ENCODE results near the gene HIBCH. TPM values are rescaled to one million over a fixed set of nuclear protein-coding genes. Genes with fewer than 3 reads are reported as not detected.

HIBCH gene
- polyA plus RNA-seq, 1 of the 3 experiments (the other 2 are of a cell fraction) = 8.4 TPM

DNA sequence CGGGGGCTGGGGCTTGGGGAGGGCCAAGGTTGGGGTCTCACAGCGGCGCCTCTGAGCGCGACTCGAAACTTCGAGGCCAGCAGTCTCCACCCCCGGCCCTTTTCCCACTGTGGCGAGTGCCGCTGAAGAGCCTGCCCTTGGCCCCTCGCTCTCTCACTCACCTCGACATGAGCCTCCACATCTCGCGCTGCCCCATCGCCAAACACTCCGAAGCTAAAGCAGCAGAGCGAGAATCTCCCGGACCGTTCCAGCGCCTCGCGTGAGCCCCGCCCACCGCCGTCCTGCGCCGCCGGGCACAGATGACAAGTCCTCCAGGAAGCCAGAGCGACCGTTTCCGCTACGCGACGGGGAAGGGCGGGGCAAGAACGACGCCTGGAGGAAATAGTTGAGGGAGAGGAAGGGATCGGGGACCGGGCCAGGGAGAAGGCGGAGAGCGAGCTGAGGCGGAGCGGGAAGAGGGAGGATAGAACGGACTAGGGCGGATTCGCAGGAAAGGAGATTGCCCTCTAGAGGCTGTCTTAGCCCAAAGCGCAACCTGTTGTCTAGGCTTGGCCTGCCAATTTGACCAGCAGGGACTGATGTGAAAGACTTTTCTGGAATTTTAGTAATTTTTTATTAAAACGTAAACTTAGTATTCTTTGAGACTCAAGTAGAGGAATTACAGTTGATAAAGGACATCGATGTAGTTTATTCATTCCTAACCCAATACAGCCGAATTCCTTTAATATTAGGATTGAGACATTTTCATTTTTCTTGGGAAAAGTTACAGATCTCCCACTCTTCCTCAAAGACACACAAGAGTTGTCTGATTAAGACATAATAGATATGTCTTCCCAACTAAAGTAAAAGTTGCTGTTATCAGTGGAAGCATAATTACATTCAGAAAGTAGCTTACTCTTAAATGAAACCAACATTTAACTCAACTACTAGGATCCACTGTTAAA is at the start of gene HIBCH (continued):
- TF ChIP-seq GATA2 (CRISPR knock-in tag; IDR thresholded peaks at IDR 0.05) = no peak
- TF ChIP-seq, protein P1, sequence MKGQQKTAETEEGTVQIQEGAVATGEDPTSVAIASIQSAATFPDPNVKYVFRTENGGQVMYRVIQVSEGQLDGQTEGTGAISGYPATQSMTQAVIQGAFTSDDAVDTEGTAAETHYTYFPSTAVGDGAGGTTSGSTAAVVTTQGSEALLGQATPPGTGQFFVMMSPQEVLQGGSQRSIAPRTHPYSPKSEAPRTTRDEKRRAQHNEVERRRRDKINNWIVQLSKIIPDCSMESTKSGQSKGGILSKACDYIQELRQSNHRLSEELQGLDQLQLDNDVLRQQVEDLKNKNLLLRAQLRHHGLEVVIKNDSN (IDR thresholded peaks at IDR 0.05; ENCODE audit: borderline replicate concordance, low read depth) = no peak
- 0 out of 2 replicates have a peak, but pooled peaks have one; percentile 8 for TF ChIP-seq JUND (IDR thresholded peaks at IDR 0.05)
- TF ChIP-seq EP300 (IDR thresholded peaks at IDR 0.05; ENCODE audit: borderline replicate concordance in 1 of 2, low read depth in 1 of 2, low read length in 1 of 2) = peak in 1 of 2 experiments; percentile 56; a peak in 2 of 4 replicates
- no peak for TF ChIP-seq YY1 (IDR thresholded peaks at IDR 0.05; ENCODE audit: low read depth)
- TF ChIP-seq EZH2phosphoT487 (IDR thresholded peaks at IDR 0.05; ENCODE audit: borderline replicate concordance, low read depth) = no peak
- no peak for TF ChIP-seq MEF2A (IDR thresholded peaks at IDR 0.05; ENCODE audit: borderline replicate concordance, low read depth)
- no peak for TF ChIP-seq FOXM1 (IDR thresholded peaks at IDR 0.05; ENCODE audit: low read depth)
- TF ChIP-seq TCF12 (IDR thresholded peaks at IDR 0.05) = peak; percentile 25; the same call in 1 of the 2 replicates
- TF ChIP-seq, protein P2, sequence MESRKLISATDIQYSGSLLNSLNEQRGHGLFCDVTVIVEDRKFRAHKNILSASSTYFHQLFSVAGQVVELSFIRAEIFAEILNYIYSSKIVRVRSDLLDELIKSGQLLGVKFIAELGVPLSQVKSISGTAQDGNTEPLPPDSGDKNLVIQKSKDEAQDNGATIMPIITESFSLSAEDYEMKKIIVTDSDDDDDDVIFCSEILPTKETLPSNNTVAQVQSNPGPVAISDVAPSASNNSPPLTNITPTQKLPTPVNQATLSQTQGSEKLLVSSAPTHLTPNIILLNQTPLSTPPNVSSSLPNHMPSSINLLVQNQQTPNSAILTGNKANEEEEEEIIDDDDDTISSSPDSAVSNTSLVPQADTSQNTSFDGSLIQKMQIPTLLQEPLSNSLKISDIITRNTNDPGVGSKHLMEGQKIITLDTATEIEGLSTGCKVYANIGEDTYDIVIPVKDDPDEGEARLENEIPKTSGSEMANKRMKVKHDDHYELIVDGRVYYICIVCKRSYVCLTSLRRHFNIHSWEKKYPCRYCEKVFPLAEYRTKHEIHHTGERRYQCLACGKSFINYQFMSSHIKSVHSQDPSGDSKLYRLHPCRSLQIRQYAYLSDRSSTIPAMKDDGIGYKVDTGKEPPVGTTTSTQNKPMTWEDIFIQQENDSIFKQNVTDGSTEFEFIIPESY (IDR thresholded peaks at IDR 0.05; ENCODE audit: borderline replicate concordance, low read depth) = peak; percentile 92
- TF ChIP-seq ELF1 (IDR thresholded peaks at IDR 0.05) = peak; percentile 90
- no peak; the same call in 1 of the 2 replicates for TF ChIP-seq RFX5 (IDR thresholded peaks at IDR 0.05; ENCODE audit: low read length)

DNA sequence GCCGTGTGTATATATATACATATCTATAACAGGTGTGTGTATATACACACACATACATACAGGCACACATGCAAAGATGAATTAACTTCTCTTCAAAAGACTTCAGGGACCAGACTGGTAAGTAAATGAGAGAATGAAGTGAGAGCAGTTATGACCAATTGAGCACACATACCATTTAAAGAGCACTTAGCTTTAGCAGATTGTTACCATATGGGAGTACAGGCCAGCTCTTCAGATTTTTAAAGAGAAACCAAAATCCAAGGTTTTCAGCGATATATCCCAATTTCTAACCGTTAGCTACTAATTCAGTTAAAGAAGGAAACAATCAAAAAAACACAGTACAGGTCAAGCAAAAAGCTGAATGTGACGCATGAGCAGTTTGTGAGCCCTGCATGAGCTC is 47.5 kb upstream of the HIBCH start:
- Histone ChIP-seq H3F3A (replicated peaks; ENCODE audit: insufficient read depth) (no peaks in the 10 kb centered on the region), H4K20me1 (ENCODE audit: insufficient read depth) (no peaks in the 10 kb centered on the region), H3K9me3 (no peaks in the 10 kb centered on the region), H3K4me2 (no peak overlapping the region), H3K9ac (no peak overlapping the region), H3K4me3 (ENCODE audit: low read depth in 2 of 2, low read length in 1 of 2) (no peak overlapping the region), H3K4me1 (ENCODE audit: control insufficient read depth in 1 of 2, insufficient read depth in 2 of 2, low read depth in 1 of 2, low read length in 1 of 2) (no peaks in the 10 kb centered on the region), H3K27me3 (ENCODE audit: insufficient read depth) (no peaks in the 10 kb centered on the region), H2AFZ (ENCODE audit: low read depth) (no peak overlapping the region), H3K36me3 (replicated peaks in 1 of 2; ENCODE audit: control insufficient read depth in 1 of 2, insufficient read depth in 2 of 2, low read length in 1 of 2) (peaks cover 0 to 3% of the 10 kb centered on the region in 2 experiments), H3K9me2 (no peaks in the 10 kb centered on the region), H3K79me2 (ENCODE audit: insufficient read depth) (no peaks in the 10 kb centered on the region), H3K27ac (ENCODE audit: low read depth in 2 of 2, low read length in 1 of 2) (no peak overlapping the region)
- ChIA-PET POLR2A (no interaction called here), CTCF (interaction anchor here (0.9 to 2.3 kb wide), 8 partner anchors 10 to 144 kb away, joined by 3 to 10 read pairs (median 4); no protein-coding TSS in a partner anchor)
- TF ChIP-seq NRF1 (IDR thresholded peaks at IDR 0.05; ENCODE audit: low read depth, low read length) (no peak), NFIC (IDR thresholded peaks at IDR 0.05; ENCODE audit: borderline replicate concordance) (no peak)
- WGBS (ENCODE audit: low lambda C conversion rate) = 87% methylated on average over 4 of the region's 4 CpGs
- peak; percentile 25 for DNase-seq

Data from SK-N-SH (cell line).